Activated naive CD8-positive, alpha-beta T cell treated with anti-CD3 and anti-CD28 coated beads for 36 hours (primary cell): ENCODE data around the gene TPH2. TPM values are rescaled to one million over a fixed set of nuclear protein-coding genes. Genes with fewer than 3 reads are reported as not detected.

Experiments used
- DNase-seq: peaks from one replicate; pipeline ENCODE4 v3.0.0; 2021
- H3K27ac Mint-ChIP-seq: one replicate; pipeline ENCODE4 v1.8.0; 2022; ENCODE audit warnings: mild to moderate bottlenecking, moderate library complexity, mixed read lengths
- H3K27me3 Mint-ChIP-seq: one replicate; pipeline ENCODE4 v1.8.0; 2022; ENCODE audit warnings: mild to moderate bottlenecking, mixed read lengths
- H3K36me3 Mint-ChIP-seq: one replicate; pipeline ENCODE4 v1.8.0; 2021; ENCODE audit warnings: mild to moderate bottlenecking, mixed read lengths
- H3K4me1 Mint-ChIP-seq: one replicate; pipeline ENCODE4 v1.8.0; 2021; ENCODE audit warnings: mixed read lengths
- H3K4me3 Mint-ChIP-seq: one replicate; pipeline ENCODE4 v1.8.0; 2022; ENCODE audit warnings: mild to moderate bottlenecking, moderate library complexity, mixed read lengths
- H3K9me3 Mint-ChIP-seq: one replicate; pipeline ENCODE4 v1.8.0; 2022; ENCODE audit warnings: mixed read lengths
- total RNA-seq, 2 experiments: library from RNA; stranded (reverse); gene quantifications; one replicate each; pipeline ENCODE4 v1.2.3, GENCODE V29; 2021

The TPH2 gene
- total RNA-seq, 2 experiments from 2014 or later, result not detected

GRCh38 chr12:72035625-72036024 lies 97.0 kb downstream of the TPH2 start:
- no peaks in the 10 kb centered on the region for H3K9me3 Mint-ChIP-seq
- no peaks in the 10 kb centered on the region for H3K4me1 Mint-ChIP-seq
- H3K36me3 Mint-ChIP-seq, result no peaks in the 10 kb centered on the region
- H3K27me3 Mint-ChIP-seq, result peaks cover 10% of the 10 kb centered on the region
- no peak overlapping the region for H3K27ac Mint-ChIP-seq
- H3K4me3 Mint-ChIP-seq, result no peak overlapping the region
- DNase-seq, result no peak

- H3K36me3 Mint-ChIP-seq, result no peaks in the 10 kb centered on the region
- H3K27ac Mint-ChIP-seq, result no peak overlapping the region
- DNase-seq, result no peak
- no peaks in the 10 kb centered on the region for H3K4me1 Mint-ChIP-seq
- no peaks in the 10 kb centered on the region for H3K9me3 Mint-ChIP-seq
- peaks cover 3% of the 10 kb centered on the region for H3K27me3 Mint-ChIP-seq
- no peak overlapping the region for H3K4me3 Mint-ChIP-seq
Observed at GRCh38 chr12:72036393-72036792, 97.7 kb downstream of the TPH2 start.

GRCh38 chr12:72037006-72037795 lies 98.6 kb downstream of the TPH2 start:
- H3K27me3 Mint-ChIP-seq, result no peaks in the 10 kb centered on the region
- DNase-seq, result no peak
- H3K4me3 Mint-ChIP-seq, result no peak overlapping the region
- H3K36me3 Mint-ChIP-seq, result no peaks in the 10 kb centered on the region
- no peak overlapping the region for H3K27ac Mint-ChIP-seq
- no peaks in the 10 kb centered on the region for H3K9me3 Mint-ChIP-seq
- no peaks in the 10 kb centered on the region for H3K4me1 Mint-ChIP-seq

GRCh38 chr12:72041811-72042210 lies 103.2 kb downstream of the TPH2 start:
- peaks cover 5% of the 10 kb centered on the region for H3K27me3 Mint-ChIP-seq
- H3K36me3 Mint-ChIP-seq, result no peaks in the 10 kb centered on the region
- H3K27ac Mint-ChIP-seq, result no peak overlapping the region
- no peaks in the 10 kb centered on the region for H3K4me1 Mint-ChIP-seq
- no peaks in the 10 kb centered on the region for H3K9me3 Mint-ChIP-seq
- H3K4me3 Mint-ChIP-seq, result no peak overlapping the region
- DNase-seq, result no peak

GRCh38 chr12:72053604-72054003 lies 115.0 kb downstream of the TPH2 start:
- H3K27me3 Mint-ChIP-seq, result peaks cover 7% of the 10 kb centered on the region

GRCh38 chr12:72054511-72054910 lies 115.9 kb downstream of the TPH2 start:
- no peak for DNase-seq
- Mint-ChIP-seq H3K27ac (no peak overlapping the region), H3K4me1 (no peaks in the 10 kb centered on the region), H3K4me3 (no peak overlapping the region), H3K36me3 (no peaks in the 10 kb centered on the region), H3K27me3 (peaks cover 7% of the 10 kb centered on the region), H3K9me3 (no peaks in the 10 kb centered on the region)

More at GRCh38 chr12:72053604-72054003, 115.0 kb downstream of the TPH2 start:
- Mint-ChIP-seq H3K27ac (no peak overlapping the region), H3K4me3 (no peak overlapping the region), H3K4me1 (no peaks in the 10 kb centered on the region), H3K36me3 (no peaks in the 10 kb centered on the region), H3K9me3 (no peaks in the 10 kb centered on the region)
- DNase-seq, result no peak

GRCh38 chr12:72057330-72057914 lies 118.8 kb downstream of the TPH2 start:
- no peak for DNase-seq
- Mint-ChIP-seq H3K9me3 (no peaks in the 10 kb centered on the region), H3K4me3 (no peak overlapping the region), H3K27me3 (peaks cover 4% of the 10 kb centered on the region), H3K4me1 (no peaks in the 10 kb centered on the region), H3K36me3 (no peaks in the 10 kb centered on the region), H3K27ac (no peak overlapping the region)

GRCh38 chr12:72063073-72063472 lies 124.4 kb downstream of the TPH2 start:
- Mint-ChIP-seq H3K9me3 (no peaks in the 10 kb centered on the region), H3K27ac (no peak overlapping the region), H3K36me3 (no peaks in the 10 kb centered on the region), H3K27me3 (peaks cover 7% of the 10 kb centered on the region), H3K4me1 (no peaks in the 10 kb centered on the region), H3K4me3 (no peak overlapping the region)
- DNase-seq, result no peak

- no peaks in the 10 kb centered on the region for H3K4me1 Mint-ChIP-seq
- H3K9me3 Mint-ChIP-seq, result peaks cover 11% of the 10 kb centered on the region
- no peaks in the 10 kb centered on the region for H3K36me3 Mint-ChIP-seq
- no peaks in the 10 kb centered on the region for H3K27me3 Mint-ChIP-seq
- no peak for DNase-seq
- no peak overlapping the region for H3K27ac Mint-ChIP-seq
- no peak overlapping the region for H3K4me3 Mint-ChIP-seq
Observed at GRCh38 chr12:72071030-72071429, 132.4 kb downstream of the TPH2 start.

- Mint-ChIP-seq H3K27me3 (no peaks in the 10 kb centered on the region), H3K4me3 (no peak overlapping the region), H3K36me3 (no peaks in the 10 kb centered on the region), H3K9me3 (peaks cover 11% of the 10 kb centered on the region), H3K27ac (no peak overlapping the region), H3K4me1 (no peaks in the 10 kb centered on the region)
- no peak for DNase-seq
Observed at GRCh38 chr12:72072592-72073212, 134.1 kb downstream of the TPH2 start.

GRCh38 chr12:72074065-72074464 lies 135.4 kb downstream of the TPH2 start:
- no peaks in the 10 kb centered on the region for H3K36me3 Mint-ChIP-seq
- DNase-seq, result no peak
- H3K4me1 Mint-ChIP-seq, result no peaks in the 10 kb centered on the region
- H3K27me3 Mint-ChIP-seq, result no peaks in the 10 kb centered on the region
- no peak overlapping the region for H3K27ac Mint-ChIP-seq
- peaks cover 11% of the 10 kb centered on the region for H3K9me3 Mint-ChIP-seq
- no peak overlapping the region for H3K4me3 Mint-ChIP-seq

- DNase-seq, result no peak
- no peak overlapping the region for H3K4me3 Mint-ChIP-seq
- H3K27ac Mint-ChIP-seq, result no peak overlapping the region
- H3K4me1 Mint-ChIP-seq, result no peaks in the 10 kb centered on the region
- peaks cover 11% of the 10 kb centered on the region for H3K9me3 Mint-ChIP-seq
- H3K36me3 Mint-ChIP-seq, result no peaks in the 10 kb centered on the region
- H3K27me3 Mint-ChIP-seq, result no peaks in the 10 kb centered on the region
Observed at GRCh38 chr12:72074956-72075355, 136.3 kb downstream of the TPH2 start.

GRCh38 chr12:72075401-72075800 lies 136.8 kb downstream of the TPH2 start:
- Mint-ChIP-seq H3K4me3 (no peak overlapping the region), H3K27me3 (no peaks in the 10 kb centered on the region), H3K9me3 (peaks cover 9% of the 10 kb centered on the region), H3K36me3 (no peaks in the 10 kb centered on the region), H3K4me1 (no peaks in the 10 kb centered on the region), H3K27ac (no peak overlapping the region)
- no peak for DNase-seq

GRCh38 chr12:72075891-72076557 lies 137.4 kb downstream of the TPH2 start:
- no peak overlapping the region for H3K4me3 Mint-ChIP-seq
- H3K36me3 Mint-ChIP-seq, result no peaks in the 10 kb centered on the region
- H3K27me3 Mint-ChIP-seq, result no peaks in the 10 kb centered on the region
- H3K4me1 Mint-ChIP-seq, result no peaks in the 10 kb centered on the region
- peaks cover 9% of the 10 kb centered on the region for H3K9me3 Mint-ChIP-seq
- DNase-seq, result no peak
- H3K27ac Mint-ChIP-seq, result no peak overlapping the region

- H3K27me3 Mint-ChIP-seq, result no peaks in the 10 kb centered on the region
Observed at GRCh38 chr12:72076558-72076915, 137.9 kb downstream of the TPH2 start.

More at GRCh38 chr12:72076558-72076915, 137.9 kb downstream of the TPH2 start:
- Mint-ChIP-seq H3K4me3 (no peak overlapping the region), H3K27ac (no peak overlapping the region), H3K4me1 (no peaks in the 10 kb centered on the region), H3K9me3 (peaks cover 5% of the 10 kb centered on the region), H3K36me3 (no peaks in the 10 kb centered on the region)
- DNase-seq, result no peak
